OCI-LY7 (cell line): ENCODE measurements around the gene SDK2. TPM values are rescaled to one million over a fixed set of nuclear protein-coding genes. Genes with fewer than 3 reads are reported as not detected.

Source experiments
- BruUV-seq: library from RNA; stranded (reverse); fragments of 400-500 nt; replicated peaks from 2 replicates; lab custom pipeline; 2021; lab: Mats Ljungman, UMichigan
- CTCF ChIA-PET: fragments of 300-600 bp; sonication (Branson Sonifier 250); formaldehyde crosslinking; loops from one replicate; lab custom pipeline; 2022; ENCODE audit warnings: antibody characterized with exemption; ENCODE audit not compliant: unreplicated experiment; lab: Charles Lee
- POLR2A ChIA-PET: fragments of 300-600 bp; sonication (Branson Sonifier 250); formaldehyde crosslinking; loops from one replicate; lab custom pipeline; 2022; ENCODE audit warnings: antibody characterized with exemption; lab: Charles Lee
- DNase-seq: peaks from one replicate; pipeline ENCODE4 v3.0.0-alpha.2; 2015; ENCODE audit warnings: low spot score
- H2AFZ ChIP-seq: fragments of 200-600 bp; sonication (generic), shearing (Covaris generic); 2 replicates; pipeline ENCODE4 v1.6.1; 2014; ENCODE audit warnings: mild to moderate bottlenecking, antibody characterized with exemption, low read length, moderate library complexity
- H3K27ac ChIP-seq: fragments of 200-600 bp; sonication (generic); 2 replicates; pipeline ENCODE4 v1.5.1; 2014; ENCODE audit warnings: mixed run types, low read depth, mild to moderate bottlenecking, moderate library complexity, low read length, inconsistent platforms; ENCODE audit not compliant: poor library complexity, severe bottlenecking
- H3K36me3 ChIP-seq: fragments of 200-600 bp; sonication (generic); 2 replicates; pipeline ENCODE4 v1.6.1; 2014; ENCODE audit warnings: mild to moderate bottlenecking, antibody characterized with exemption, low read length, moderate library complexity, mixed read lengths; ENCODE audit not compliant: insufficient read depth
- H3K4me1 ChIP-seq: fragments of 200-600 bp; sonication (generic); 2 replicates; pipeline ENCODE4 v1.5.1; 2014; ENCODE audit warnings: mild to moderate bottlenecking, low read length; ENCODE audit not compliant: insufficient read depth, poor library complexity, severe bottlenecking
- H3K4me2 ChIP-seq: fragments of 200-600 bp; sonication (generic); 2 replicates; pipeline ENCODE4 v1.6.1; 2014; ENCODE audit warnings: mild to moderate bottlenecking, low read length
- H3K4me3 ChIP-seq: fragments of 200-600 bp; sonication (generic); 2 replicates; pipeline ENCODE4 v1.5.1; 2014; ENCODE audit warnings: mild to moderate bottlenecking, low read depth, low read length; ENCODE audit not compliant: poor library complexity, severe bottlenecking
- H3K79me2 ChIP-seq: fragments of 200-600 bp; sonication (generic); 2 replicates; pipeline ENCODE4 v1.6.1; 2016; ENCODE audit warnings: low read depth, mild to moderate bottlenecking, low read length, moderate library complexity, mixed read lengths; ENCODE audit not compliant: insufficient read depth
- H3K9me2 ChIP-seq: fragments of 200-600 bp; sonication (generic); 2 replicates; pipeline ENCODE4 v1.6.1; 2016; ENCODE audit warnings: mild to moderate bottlenecking, low read length, mixed read lengths; ENCODE audit not compliant: insufficient read depth
- H3K9me3 ChIP-seq: fragments of 200-600 bp; sonication (generic); 2 replicates; pipeline ENCODE4 v1.6.1; 2014; ENCODE audit warnings: mild to moderate bottlenecking, mixed run types, low read length, mixed read lengths
- H4K20me1 ChIP-seq: fragments of 200-600 bp; sonication (generic); 2 replicates; pipeline ENCODE4 v1.6.1; 2014; ENCODE audit warnings: mild to moderate bottlenecking, antibody characterized with exemption, low read length, moderate library complexity, mixed read lengths; ENCODE audit not compliant: insufficient read depth
- EZH2phosphoT487 ChIP-seq: fragments of 200-600 bp; sonication (generic); IDR thresholded peaks from 2 replicates; pipeline ENCODE4 v1.6.1; 2018; ENCODE audit warnings: low read depth, borderline replicate concordance, mild to moderate bottlenecking, mixed run types, antibody characterized with exemption, low read length, moderate library complexity, mixed read lengths
- intact Hi-C: fragments of 100-400 bp; cut with micrococcal nuclease; formaldehyde crosslinking; loops from one replicate; pipeline ENCODE4 v1.10.0; 2022; ENCODE audit not compliant: unreplicated experiment
- total RNA-seq, 2 experiments: library from RNA; depleted of rRNA in 1 of 2; stranded (reverse); fragments of >200 nt in 1 of 2; shearing (Covaris generic) in 1 of 2; gene quantifications; 2 replicates each; pipeline ENCODE4 v1.2.3, GENCODE V29; 2014 to 2022
- TF ChIP-seq, protein P1 (sequence below): fragments of 200-600 bp; sonication (generic); conservative IDR thresholded peaks from 2 replicates; pipeline ENCODE4 v1.5.1; 2014; ENCODE audit warnings: mild to moderate bottlenecking, antibody characterized with exemption, low read length, moderate library complexity, mixed read lengths

The SDK2 gene
- total RNA-seq, 2 experiments from 2014 or later, result 0.32 to 1.8 TPM

DNA sequence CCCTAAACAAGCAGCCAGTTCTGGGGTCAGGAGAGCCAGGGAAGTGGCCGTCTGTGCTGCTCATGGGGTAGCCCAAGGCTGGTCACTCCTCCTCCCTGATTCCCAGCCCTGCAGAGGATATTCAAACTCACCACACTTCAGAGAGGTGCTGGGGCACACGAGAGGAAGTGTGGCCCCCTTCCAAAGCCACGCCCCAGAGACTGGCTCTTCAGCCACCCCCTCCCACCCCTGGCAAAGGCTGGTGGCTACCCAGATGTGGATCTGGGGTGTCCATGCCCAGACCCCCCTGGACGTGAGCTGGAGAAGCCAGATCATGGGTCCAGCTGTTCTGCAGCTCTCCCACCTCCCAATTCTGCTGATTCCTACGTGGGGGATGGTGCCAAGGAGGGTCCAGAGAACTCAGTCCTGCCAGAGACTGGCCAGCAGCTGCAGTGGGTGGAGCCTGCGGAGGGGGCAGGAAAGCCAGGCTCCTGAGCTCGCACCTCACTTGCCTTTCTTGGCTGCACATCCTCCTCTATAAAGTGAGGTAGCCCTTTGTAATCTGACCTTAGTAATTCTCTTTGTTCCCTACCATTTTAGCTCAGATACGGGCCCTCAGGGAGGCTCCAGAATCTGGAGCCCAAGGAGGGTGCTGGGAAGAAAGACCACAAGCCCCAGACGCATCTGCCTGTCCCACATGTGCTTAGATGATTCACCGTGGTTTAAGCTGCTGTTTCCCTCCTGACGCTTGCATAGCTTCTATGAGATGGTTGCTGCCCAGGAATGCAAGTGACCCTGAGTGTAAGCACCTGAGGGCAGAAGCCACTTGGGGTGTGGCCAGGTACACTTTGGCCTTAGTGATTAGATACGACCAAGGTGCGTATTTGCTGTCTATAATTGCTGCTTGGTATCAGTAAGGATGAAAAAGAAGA, 15.3 kb downstream of the SDK2 start:
- no peak for TF ChIP-seq EZH2phosphoT487
- TF ChIP-seq, protein P1, sequence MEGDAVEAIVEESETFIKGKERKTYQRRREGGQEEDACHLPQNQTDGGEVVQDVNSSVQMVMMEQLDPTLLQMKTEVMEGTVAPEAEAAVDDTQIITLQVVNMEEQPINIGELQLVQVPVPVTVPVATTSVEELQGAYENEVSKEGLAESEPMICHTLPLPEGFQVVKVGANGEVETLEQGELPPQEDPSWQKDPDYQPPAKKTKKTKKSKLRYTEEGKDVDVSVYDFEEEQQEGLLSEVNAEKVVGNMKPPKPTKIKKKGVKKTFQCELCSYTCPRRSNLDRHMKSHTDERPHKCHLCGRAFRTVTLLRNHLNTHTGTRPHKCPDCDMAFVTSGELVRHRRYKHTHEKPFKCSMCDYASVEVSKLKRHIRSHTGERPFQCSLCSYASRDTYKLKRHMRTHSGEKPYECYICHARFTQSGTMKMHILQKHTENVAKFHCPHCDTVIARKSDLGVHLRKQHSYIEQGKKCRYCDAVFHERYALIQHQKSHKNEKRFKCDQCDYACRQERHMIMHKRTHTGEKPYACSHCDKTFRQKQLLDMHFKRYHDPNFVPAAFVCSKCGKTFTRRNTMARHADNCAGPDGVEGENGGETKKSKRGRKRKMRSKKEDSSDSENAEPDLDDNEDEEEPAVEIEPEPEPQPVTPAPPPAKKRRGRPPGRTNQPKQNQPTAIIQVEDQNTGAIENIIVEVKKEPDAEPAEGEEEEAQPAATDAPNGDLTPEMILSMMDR, result no peak
- BruUV-seq, result no TSS peak
- POLR2A ChIA-PET, result interaction anchor here (0.6 to 0.8 kb wide), 3 partner anchors 79 to 1555 kb away, joined by 3 to 4 read pairs (median 3); no protein-coding TSS in a partner anchor
- intact Hi-C loops, result no loop called here
- CTCF ChIA-PET, result no interaction called here
- H4K20me1 ChIP-seq, result no peaks in the 10 kb centered on the region
- H3K4me1 ChIP-seq, result no peaks in the 10 kb centered on the region
- H3K9me3 ChIP-seq, result no peaks in the 10 kb centered on the region
- H2AFZ ChIP-seq, result no peak overlapping the region
- no peak overlapping the region for H3K4me3 ChIP-seq
- no peaks in the 10 kb centered on the region for H3K36me3 ChIP-seq
- no peaks in the 10 kb centered on the region for H3K79me2 ChIP-seq
- no peak overlapping the region for H3K4me2 ChIP-seq
- H3K9me2 ChIP-seq, result no peaks in the 10 kb centered on the region
- DNase-seq, result no peak
- H3K27ac ChIP-seq, result no peak overlapping the region

DNA sequence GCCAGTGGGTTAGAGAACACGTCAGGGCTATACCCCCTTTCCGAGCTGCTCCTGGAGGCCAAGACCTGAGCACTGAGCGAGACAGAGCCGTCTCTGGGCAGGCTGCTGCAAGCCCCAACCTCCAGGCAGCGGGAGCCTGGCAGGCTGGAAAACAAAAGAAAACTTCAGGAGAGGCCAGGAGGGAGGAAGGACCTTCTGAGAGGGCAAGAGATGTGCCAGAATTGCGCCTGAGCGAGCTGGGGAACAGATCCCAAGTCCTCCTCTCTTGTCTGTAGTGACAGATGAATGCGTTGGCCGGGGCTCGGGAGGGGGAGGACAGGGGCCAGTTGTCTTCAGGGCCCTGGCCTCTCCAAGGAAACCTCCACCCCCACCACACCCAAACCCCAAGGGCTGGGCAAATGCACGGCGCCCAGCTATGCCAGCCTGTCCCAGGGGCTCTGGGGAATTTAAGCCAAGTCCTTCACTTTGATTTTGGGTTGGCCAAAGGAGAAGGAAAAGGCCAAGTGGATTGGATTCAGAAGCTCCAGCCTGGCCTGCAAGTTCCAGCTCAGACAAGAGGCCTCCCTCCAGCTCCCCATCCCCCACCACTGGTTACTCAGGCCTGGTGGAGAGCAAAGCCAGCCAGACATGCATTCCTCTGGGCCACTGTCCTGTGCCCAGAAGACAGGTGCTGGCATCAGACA, 18.1 kb downstream of the SDK2 start:
- Histone ChIP-seq H3K9me2 (no peaks in the 10 kb centered on the region), H3K27ac (no peak overlapping the region), H3K9me3 (no peaks in the 10 kb centered on the region), H3K36me3 (no peaks in the 10 kb centered on the region), H3K4me3 (no peak overlapping the region), H4K20me1 (no peaks in the 10 kb centered on the region), H3K79me2 (no peaks in the 10 kb centered on the region), H3K4me2 (no peak overlapping the region), H2AFZ (no peak overlapping the region), H3K4me1 (no peaks in the 10 kb centered on the region)
- TF ChIP-seq, protein P1, result no peak
- no peak for TF ChIP-seq EZH2phosphoT487
- no peak for DNase-seq
- POLR2A ChIA-PET, result no interaction called here
- BruUV-seq, result no TSS peak
- intact Hi-C loops, result no loop called here
- CTCF ChIA-PET, result no interaction called here
